Mesothelial cell of epicardium (in vitro differentiated cells): ENCODE measurements around the gene TRAPPC14. TPM values are rescaled to one million over a fixed set of nuclear protein-coding genes. Genes with fewer than 3 reads are reported as not detected.
A peak's percentile ranks its signal among the peaks of the same experiment; 100 is the strongest.
"Not testable (repeated sequence)": the region's sequence is repeated elsewhere in the genome, so short reads cannot be mapped to it uniquely, and the experiment has no call there.

ENCODE experiments used
- DNase-seq, 2 experiments: peaks; one replicate each; pipeline ENCODE4 v3.0.0; 2021; ENCODE audit warnings: low spot score in 2 of 2; ENCODE audit not compliant: unreplicated experiment in 2 of 2
- H3K27ac Mint-ChIP-seq: 2 replicates; pipeline ENCODE4 v1.8.0; 2021; ENCODE audit warnings: mixed read lengths
- H3K27me3 Mint-ChIP-seq: 2 replicates; pipeline ENCODE4 v1.8.0; 2021; ENCODE audit warnings: low read depth, mixed read lengths
- H3K36me3 Mint-ChIP-seq: 2 replicates; pipeline ENCODE4 v1.8.0; 2021; ENCODE audit warnings: mixed read lengths
- H3K4me1 Mint-ChIP-seq: 2 replicates; pipeline ENCODE4 v1.8.0; 2021; ENCODE audit warnings: mixed read lengths
- H3K4me3 Mint-ChIP-seq: 2 replicates; pipeline ENCODE4 v1.8.0; 2021; ENCODE audit warnings: mild to moderate bottlenecking, moderate library complexity, mixed read lengths
- H3K9me3 Mint-ChIP-seq: 2 replicates; pipeline ENCODE4 v1.8.0; 2021; ENCODE audit warnings: mixed read lengths
- total RNA-seq: library from RNA; stranded (reverse); gene quantifications from 3 replicates; pipeline ENCODE4 v1.2.1, GENCODE V29; 2021
- TF ChIP-seq, protein P1 (sequence below): fragments of 200-600 bp; sonication (generic); IDR thresholded peaks from one replicate; pipeline ENCODE4 v1.5.0; 2021; ENCODE audit warnings: antibody characterized with exemption; ENCODE audit not compliant: unreplicated experiment

TRAPPC14 gene
- total RNA-seq = 22.0 to 23.6 TPM (median 23.3 TPM) in 3 replicates

GRCh38 chr7:100158229-100159098 is at the start of gene TRAPPC14:
TRAPPC14 (minus strand) TSS chr7:100158723; CDS start chr7:100158499, 224 bp downstream.
- TF ChIP-seq, protein P1, sequence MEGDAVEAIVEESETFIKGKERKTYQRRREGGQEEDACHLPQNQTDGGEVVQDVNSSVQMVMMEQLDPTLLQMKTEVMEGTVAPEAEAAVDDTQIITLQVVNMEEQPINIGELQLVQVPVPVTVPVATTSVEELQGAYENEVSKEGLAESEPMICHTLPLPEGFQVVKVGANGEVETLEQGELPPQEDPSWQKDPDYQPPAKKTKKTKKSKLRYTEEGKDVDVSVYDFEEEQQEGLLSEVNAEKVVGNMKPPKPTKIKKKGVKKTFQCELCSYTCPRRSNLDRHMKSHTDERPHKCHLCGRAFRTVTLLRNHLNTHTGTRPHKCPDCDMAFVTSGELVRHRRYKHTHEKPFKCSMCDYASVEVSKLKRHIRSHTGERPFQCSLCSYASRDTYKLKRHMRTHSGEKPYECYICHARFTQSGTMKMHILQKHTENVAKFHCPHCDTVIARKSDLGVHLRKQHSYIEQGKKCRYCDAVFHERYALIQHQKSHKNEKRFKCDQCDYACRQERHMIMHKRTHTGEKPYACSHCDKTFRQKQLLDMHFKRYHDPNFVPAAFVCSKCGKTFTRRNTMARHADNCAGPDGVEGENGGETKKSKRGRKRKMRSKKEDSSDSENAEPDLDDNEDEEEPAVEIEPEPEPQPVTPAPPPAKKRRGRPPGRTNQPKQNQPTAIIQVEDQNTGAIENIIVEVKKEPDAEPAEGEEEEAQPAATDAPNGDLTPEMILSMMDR = no peak
- Mint-ChIP-seq H3K27ac (peak within 1 kb of the TSS; percentile 84), H3K9me3 (no peaks in the 10 kb centered on the region), H3K4me3 (peak within 1 kb of the TSS; percentile 73), H3K4me1 (peaks cover 17% of the 10 kb centered on the region), H3K27me3 (no peaks in the 10 kb centered on the region), H3K36me3 (no peaks in the 10 kb centered on the region)
- DNase-seq = peak; percentile 89 to 96

DNA sequence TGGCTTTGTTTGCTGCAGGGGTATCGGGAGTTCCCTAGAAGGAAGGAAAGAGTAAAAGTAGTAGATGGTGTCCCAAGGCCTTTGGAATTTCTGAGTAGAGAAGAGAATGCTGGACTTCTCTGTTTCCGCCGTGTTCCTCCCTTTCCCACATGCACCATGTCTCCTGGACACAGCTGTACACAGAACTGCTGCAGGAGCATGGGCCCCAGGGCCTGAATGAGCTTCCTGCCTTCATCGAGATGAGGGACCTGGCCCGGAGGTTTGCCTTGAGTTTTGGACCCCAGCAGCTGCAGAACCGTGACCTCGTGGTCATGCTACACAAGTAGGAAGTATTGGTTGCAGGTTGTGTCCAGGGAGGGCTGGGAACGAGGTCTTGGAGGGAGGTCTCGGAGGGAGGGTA is 45.9 kb upstream of the TRAPPC14 start:
- no peak overlapping the region for H3K4me3 Mint-ChIP-seq
- peaks cover 31% of the 10 kb centered on the region for H3K27me3 Mint-ChIP-seq
- H3K36me3 Mint-ChIP-seq = no peaks in the 10 kb centered on the region
- TF ChIP-seq, protein P1 = no peak
- no peaks in the 10 kb centered on the region for H3K9me3 Mint-ChIP-seq
- H3K27ac Mint-ChIP-seq = no peak overlapping the region
- H3K4me1 Mint-ChIP-seq = peaks cover 14% of the 10 kb centered on the region
- no peak for DNase-seq

DNA sequence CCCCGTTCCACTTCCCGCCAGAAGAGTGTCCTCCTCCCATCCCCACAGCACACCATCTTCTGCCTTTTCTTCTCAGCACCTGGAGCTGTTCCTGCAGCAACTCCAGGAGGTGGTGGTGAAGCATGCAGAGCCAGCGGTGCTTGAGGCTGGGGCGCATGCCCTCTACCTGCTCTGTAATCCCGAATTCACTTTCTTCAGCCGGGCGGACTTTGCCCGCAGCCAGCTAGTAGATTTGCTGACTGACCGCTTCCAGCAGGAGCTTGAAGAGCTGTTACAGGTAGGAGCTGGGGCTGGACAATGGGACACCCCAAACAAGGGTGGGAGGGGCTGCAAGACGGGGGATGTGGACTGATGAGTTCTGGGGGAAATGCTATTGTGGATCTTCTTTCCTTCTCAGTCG is 42.2 kb upstream of the TRAPPC14 start:
- DNase-seq = no peak
- TF ChIP-seq, protein P1 = no peak
- peaks cover 49% of the 10 kb centered on the region for H3K27me3 Mint-ChIP-seq

DNA sequence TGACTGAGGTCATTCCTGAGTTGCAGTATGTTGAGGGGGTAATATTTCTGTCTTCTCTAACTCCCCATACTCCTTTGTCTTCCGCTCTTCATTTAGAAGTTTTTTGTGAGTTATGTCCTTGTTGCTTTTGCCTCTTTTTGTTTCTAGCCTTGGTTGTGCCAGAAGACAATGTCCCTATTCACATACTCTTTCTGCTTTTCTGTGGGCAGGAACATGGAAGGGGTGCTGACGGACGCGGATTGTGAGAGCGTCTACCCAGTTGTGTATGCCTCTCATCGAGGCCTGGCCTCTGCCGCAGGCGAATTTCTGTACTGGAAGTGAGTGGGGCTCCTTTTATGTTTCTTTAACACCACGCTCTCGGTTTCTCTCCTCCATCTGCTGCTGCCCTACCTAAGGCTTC is 39.7 kb upstream of the TRAPPC14 start:
- DNase-seq = no peak
- TF ChIP-seq, protein P1 = no peak
- H3K27ac Mint-ChIP-seq = no peak overlapping the region
- no peak overlapping the region for H3K4me3 Mint-ChIP-seq
- H3K27me3 Mint-ChIP-seq = peaks cover 47% of the 10 kb centered on the region
- no peaks in the 10 kb centered on the region for H3K36me3 Mint-ChIP-seq
- no peaks in the 10 kb centered on the region for H3K4me1 Mint-ChIP-seq
- H3K9me3 Mint-ChIP-seq = no peaks in the 10 kb centered on the region

More for the DNA sequence above, 42.2 kb upstream of the TRAPPC14 start:
- H3K27ac Mint-ChIP-seq = no peak overlapping the region
- no peaks in the 10 kb centered on the region for H3K36me3 Mint-ChIP-seq
- no peak overlapping the region for H3K4me3 Mint-ChIP-seq
- H3K4me1 Mint-ChIP-seq = no peaks in the 10 kb centered on the region
- H3K9me3 Mint-ChIP-seq = no peaks in the 10 kb centered on the region

GRCh38 chr7:100195901-100196322 is 37.4 kb upstream of the TRAPPC14 start:
- not testable (repeated sequence) for H3K9me3 Mint-ChIP-seq, H3K36me3 Mint-ChIP-seq, H3K4me1 Mint-ChIP-seq, H3K27ac Mint-ChIP-seq, H3K4me3 Mint-ChIP-seq, DNase-seq
- peaks cover 31% of the 10 kb centered on the region for H3K27me3 Mint-ChIP-seq

DNA sequence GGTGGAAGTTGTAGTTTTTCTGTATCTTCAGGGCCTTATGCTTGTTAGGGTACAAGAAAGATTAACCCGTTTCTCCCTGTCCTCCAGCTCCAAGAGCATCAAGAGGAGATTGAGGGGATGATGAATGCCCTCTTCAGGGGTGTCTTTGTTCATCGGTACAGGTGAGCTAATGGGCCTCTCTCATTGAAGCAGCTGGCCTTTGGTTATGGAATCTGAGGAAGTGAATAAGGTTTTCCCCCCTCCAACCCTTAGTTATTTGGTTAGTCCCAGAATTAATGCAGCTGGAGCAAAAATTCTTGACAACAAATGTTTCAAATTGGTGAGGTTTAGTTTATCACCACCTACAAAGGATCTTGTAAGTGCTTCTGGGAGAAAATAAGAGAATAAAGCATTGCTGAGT is 36.7 kb upstream of the TRAPPC14 start:
- Mint-ChIP-seq H3K27me3 (peaks cover 24% of the 10 kb centered on the region), H3K4me1 (no peaks in the 10 kb centered on the region), H3K9me3 (no peaks in the 10 kb centered on the region), H3K36me3 (no peaks in the 10 kb centered on the region), H3K4me3 (no peak overlapping the region), H3K27ac (no peak overlapping the region)
- DNase-seq = no peak
- TF ChIP-seq, protein P1 = no peak
